ACHN (cell line): ENCODE measurements around the gene GEMIN8.

Experiments
- DNase-seq: peaks from one replicate; pipeline ENCODE4 v3.0.0-alpha.2; 2015
- in situ Hi-C: cut with HindIII; loops from 2 replicates; pipeline ENCODE4 v1.10.0; 2017; ENCODE audit warnings: low sequenced_read_pairs, low pct_ligation_motif_present, low pct_unique_long_range_greater_than_20kb

The GEMIN8 gene, protein sequence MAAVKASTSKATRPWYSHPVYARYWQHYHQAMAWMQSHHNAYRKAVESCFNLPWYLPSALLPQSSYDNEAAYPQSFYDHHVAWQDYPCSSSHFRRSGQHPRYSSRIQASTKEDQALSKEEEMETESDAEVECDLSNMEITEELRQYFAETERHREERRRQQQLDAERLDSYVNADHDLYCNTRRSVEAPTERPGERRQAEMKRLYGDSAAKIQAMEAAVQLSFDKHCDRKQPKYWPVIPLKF

DNA sequence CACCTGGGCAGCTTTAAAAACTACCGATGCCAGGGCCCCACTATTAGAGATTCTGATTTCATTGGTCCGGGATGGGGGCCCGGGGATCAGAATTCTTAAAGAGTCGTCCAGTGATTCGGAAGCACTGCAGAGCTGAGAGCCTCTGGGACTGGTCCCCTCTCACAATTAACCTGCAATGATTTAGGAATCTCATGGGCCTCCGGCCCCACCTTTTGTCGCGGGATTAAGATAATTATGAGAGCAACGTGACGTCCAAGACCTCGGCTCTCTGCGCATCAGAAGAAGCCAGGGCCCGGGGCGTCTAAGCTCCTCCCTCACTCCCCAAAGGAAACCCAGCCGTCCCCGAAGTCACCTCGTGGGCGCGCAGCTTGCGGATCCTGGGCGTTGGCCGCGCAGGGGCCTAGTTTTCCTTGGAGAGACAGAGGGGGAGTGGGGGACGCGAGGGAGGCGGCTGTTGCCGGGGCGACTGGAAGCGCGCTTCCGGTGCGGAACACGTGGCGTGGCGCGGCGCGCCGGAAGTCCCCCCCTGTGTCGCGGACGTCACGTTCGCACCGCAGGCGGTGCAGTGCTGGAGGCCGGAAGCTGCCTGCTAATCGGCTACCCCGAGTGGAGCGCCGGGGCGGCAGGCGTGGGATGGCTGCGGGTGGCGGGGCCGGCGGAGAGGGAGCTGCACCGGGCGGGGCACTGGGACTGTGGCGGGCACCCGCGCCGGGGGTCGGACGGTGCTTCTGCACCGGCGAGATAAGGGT lies at the start of gene GEMIN8:
TSS of gene GEMIN8 (minus strand) at position 468 of the 749 bp plus-strand sequence. CDS start 8,414 bp downstream, outside the sequence.
- DNase-seq = peak; percentile 77
- in situ Hi-C loops = no loop called here

DNA sequence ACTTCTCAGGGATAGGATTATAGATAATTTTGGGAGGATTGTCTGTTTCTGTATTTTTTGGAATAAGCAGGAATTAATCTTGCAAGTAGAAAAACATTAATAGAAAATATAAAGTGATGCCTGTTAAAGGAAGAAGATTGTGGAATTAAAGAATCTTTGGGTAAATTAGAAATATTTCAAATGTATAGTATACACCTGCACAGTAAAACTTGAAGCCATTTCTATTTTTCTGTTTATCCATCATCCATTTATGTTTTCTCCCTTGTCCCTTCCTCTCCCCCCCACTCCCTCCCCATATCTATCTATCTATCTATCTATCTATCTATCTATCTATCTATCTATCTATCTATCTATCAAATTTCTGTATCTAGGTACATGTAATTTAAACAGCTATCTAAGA lies 46.9 kb upstream of the GEMIN8 start:
- DNase-seq = no peak
- in situ Hi-C loops = no loop called here

DNA sequence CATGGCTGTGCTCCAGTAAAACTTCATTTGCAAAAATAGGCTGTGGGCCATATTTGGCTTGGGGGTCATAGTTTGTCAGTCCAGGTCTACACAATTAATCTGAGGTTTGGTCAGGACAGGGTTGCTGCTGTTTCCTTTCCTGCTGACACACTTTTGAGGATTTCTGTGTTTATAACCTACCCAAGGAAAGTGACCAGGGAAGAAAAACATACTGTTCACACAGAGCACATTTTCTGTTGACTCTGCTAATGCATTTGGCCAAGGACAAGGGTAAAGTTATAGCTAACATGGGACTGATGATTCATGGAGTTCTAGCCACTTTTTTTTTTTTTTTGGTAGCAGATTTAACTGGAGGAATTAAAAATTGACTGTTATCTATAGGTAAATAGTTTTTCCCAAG lies 43.9 kb upstream of the GEMIN8 start:
- in situ Hi-C loops = no loop called here
- DNase-seq = no peak

DNA sequence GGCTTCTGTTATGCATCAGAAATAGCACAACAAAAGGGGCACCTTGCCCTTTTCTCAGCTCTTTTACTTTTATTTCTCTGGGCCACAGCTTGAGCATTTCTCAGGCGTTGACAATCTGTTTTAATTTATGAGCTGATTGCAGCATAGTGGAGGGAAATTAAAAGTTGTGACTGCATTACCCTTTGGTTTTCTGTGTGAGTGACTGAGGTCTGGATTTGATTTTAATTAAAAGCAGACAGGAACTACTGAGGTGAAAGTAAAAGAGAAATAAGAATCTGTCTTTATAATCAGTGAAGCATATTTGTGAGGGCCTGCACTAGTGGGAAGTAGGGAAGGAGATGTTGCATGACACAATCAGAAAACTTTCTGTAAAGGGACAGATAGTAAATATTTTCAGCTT lies 43.4 kb upstream of the GEMIN8 start:
- DNase-seq = no peak
- in situ Hi-C loops = no loop called here

DNA sequence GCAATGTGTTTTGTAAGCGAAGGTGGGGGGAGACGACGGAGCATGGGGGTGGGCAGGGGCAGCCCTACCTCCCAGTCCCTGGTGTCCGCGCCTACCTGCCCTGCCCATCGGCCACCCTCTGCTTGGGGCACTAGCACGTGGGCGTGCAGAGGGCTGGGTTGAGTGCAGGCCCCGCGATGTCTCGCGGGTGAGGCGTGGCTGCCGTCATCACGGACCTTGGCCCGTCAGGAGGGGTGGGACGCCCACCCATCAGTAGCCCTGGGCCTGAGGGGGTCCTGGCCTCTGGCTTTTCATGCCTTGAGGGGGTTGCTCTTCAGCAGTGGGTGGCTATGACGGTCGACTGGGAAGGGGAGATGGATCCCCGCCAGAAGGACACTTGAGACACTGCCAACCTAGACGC lies 36.1 kb upstream of the GEMIN8 start:
- DNase-seq = no peak
- in situ Hi-C loops = no loop called here

DNA sequence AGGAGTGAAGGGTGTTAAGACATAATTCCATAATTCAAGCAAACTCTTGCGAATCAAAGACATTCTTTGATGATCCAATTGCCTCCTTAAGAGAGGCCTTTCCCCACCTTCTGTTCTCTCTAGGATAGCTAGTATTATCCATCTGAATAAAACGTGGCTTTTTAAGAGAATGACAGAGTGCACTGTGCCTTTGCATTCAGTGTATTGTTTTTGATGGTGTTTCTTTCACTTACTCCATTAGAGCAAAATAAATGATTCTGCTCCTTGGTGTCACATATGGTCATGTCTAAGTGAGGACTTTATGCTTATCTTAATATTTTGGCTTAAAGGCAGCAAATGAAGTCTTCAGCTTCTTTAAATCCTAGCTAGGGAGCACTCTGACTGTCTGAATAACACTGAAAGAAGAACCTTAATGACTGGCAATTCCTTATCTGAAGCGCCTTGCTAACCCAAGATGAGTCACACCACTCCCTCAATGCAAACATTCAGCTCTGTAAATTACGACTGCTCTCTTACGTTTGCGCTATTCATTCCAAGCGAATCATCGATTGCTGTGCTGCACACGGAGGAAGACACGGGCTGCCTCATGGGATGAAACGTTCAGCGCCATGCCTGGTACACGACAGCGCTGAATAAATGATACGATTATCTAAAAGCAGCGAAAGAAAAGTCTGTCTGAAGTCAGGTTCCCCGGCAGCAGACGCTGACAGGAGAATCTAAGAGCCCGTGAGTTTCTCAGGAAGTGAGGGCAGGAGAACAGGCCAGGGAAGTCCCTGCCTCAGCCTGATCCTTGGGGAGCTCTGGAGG lies 35.1 kb upstream of the GEMIN8 start:
- no peak for DNase-seq
- in situ Hi-C loops = no loop called here

DNA sequence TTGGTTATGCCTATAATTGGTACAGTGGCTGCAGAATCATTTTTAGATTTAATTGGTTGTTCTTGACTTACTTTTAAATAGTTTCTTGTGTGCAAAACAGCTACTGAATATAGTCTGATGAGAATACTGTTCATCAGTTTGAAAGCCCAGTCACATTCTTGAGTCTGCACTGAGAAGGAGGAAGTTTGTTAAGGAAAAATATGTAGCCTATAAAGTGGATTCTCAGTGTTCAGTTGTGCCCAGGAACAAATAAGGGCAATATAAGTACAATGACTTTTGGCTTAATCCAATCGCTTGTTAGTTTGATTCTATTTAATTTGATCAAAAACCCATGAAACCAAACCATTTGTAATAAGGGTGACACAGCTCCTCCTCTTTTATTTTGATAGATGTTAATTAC lies 32.8 kb upstream of the GEMIN8 start:
- in situ Hi-C loops = no loop called here
- DNase-seq = no peak

DNA sequence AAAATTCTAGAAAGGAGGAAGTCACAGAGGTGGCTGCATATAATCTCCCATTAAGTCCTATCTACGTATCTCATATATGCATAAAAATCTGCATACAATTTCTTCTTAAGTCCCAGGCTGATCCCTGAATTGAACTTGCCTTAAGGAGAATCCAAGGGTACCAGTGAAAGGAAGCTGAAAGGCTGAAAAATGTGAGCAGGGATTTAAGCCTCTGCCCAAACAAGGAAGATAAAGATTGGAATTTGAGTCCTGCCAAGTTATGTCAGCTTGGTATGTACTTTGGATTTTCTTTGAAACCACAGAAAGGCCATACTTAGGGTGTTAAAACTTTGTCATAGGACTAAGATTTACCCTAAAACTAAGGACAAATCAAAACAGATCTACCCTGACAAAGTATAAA lies 26.5 kb upstream of the GEMIN8 start:
- DNase-seq = no peak
- in situ Hi-C loops = no loop called here

DNA sequence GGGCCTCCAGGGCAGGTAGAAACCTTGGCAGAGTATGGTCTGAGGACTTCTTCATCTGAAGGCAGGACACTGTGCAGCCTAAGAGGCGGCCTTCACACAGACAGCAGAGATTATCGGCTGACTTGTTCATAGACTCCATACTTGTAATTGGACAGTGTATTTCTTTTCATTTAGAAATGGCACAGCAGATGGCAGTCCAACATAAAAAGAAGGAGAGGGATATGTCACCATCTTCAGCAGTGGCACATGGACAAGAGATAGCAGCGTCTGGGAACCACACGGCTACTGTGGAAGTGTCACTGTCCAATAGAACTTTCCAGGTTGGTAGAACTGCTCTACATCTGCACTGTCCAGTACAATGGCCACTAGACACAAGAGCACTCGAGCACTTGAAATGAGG lies 21.7 kb upstream of the GEMIN8 start:
- in situ Hi-C loops = no loop called here
- no peak for DNase-seq

DNA sequence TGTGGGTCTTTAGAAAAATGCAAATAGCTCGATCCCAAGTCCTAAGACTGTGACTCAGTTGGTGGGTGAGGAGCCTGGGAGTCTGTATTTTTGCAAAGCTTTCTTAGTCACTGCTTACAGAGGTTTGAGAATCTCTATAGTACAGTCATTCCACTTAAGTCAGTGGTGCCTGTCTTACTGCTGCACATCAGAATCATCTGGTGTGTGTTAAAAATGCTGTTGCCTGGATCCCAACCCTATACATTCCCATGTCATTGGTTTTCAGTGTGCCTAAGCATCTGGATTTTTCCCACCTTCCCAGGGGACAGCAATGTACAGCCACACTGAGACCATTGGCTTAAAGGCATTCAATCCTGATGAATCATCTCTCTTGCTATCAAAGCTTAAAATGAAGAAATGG lies 21.0 kb upstream of the GEMIN8 start:
- DNase-seq = no peak
- in situ Hi-C loops = no loop called here

DNA sequence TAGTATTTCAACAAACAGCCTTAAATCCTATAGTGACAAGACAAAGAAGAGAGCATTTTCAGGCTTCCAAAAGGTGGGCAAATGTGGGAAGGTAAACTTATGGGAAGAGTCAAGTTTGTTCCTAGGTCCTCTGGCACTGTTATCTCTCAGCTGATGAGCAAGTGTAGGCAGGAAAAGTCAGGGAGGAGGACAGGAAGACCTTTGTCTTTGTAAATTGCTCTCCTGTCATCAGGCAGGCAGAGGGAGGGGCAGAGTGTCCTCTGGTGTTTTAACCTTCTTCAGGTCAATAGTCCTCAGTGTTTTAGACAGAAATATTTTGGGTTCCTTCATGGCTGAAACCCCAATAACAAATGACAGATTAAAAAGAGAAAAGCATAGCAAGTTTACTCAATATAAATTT lies 13.5 kb upstream of the GEMIN8 start:
- in situ Hi-C loops = no loop called here
- DNase-seq = no peak

DNA sequence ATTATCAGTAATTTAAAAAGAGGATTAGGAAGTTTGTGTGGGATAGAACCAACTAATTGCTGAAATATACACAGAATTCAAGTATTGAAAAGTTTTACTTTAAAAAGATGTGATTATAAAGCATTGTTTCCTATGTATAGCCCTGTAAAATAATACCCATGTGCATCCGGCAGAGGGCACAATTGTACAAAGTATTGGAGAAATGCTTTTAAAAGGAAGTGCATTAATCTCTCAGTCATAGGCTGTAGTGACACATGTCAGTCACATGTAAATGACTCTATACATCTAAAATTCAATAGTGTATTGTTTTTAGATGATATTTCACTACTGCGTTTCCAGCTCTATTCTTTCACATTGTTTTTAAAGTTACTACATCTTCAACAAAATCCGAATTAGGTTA lies 9.7 kb upstream of the GEMIN8 start:
- in situ Hi-C loops = no loop called here
- DNase-seq = peak; percentile 23

DNA sequence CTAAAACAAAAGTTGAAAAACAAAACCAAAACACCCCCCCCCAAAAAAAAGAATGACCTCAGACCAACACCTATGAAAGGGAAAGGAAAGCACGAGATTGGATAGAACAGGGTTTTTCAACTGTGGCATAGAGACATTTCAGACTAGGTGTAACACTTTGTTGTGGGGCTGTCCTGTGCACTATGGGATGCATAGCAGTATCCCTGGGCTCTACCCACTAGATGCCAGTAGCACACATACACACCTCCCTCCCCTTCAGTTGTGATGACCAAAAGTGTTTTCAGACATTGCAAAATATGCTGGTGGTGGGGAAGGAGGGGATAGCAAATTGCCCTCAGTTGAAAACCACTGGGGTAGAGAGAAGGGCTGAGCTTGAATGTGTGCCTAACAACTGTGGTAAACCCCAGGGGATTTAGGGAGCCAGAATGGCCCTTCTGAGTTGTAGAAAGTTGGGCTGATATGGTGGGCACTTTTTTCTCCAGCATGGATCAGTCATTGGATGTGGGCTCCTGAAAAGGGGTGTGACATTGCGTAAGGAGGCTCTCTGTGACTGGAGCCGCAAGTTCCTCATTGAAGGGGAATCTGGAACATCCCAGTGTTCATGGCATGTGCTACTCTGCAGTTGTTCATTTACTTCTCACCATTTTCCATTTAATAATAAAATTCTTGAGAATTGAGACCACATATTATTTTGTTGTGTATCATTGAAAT lies 8.8 kb upstream of the GEMIN8 start:
- in situ Hi-C loops = no loop called here
- DNase-seq = no peak

DNA sequence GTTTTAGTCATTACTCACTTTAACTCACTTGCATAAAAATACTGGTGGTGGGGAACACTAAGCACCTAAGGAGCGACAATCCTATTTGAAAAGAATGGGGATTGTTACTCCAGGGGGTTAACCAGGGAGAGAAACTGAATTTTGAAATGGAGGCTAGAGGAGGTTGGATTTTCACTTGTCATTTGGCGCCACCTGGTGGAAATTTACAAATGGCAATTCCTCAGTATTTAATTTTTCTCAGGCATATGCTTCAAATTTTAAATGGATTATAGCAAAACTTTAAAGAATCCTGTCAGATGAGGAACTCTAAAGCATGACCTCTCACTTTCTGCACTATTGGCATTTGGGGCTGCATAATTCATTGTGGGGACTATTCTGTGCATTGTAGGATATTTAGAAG lies 2.7 kb upstream of the GEMIN8 start:
- peak; percentile 39 for DNase-seq
- in situ Hi-C loops = no loop called here

DNA sequence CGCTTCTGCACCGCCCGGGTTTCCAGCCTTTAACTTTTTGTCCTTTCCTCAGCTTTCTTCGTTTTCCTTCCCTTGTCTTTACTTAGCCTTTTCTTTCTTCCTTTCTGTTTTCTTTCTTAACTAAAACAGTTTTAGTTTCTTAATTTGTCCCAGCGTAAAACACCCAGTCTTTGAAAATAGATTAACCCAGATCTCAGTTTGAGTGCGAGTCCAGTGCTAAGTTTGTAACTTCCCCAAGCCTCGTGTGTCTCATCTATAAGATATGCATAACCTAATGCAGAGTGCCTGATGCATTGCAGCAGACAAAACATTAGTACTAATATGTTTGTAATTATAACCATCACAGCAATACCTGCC lies 460 bp upstream of the GEMIN8 start:
- in situ Hi-C loops = no loop called here
- peak; percentile 16 for DNase-seq

DNA sequence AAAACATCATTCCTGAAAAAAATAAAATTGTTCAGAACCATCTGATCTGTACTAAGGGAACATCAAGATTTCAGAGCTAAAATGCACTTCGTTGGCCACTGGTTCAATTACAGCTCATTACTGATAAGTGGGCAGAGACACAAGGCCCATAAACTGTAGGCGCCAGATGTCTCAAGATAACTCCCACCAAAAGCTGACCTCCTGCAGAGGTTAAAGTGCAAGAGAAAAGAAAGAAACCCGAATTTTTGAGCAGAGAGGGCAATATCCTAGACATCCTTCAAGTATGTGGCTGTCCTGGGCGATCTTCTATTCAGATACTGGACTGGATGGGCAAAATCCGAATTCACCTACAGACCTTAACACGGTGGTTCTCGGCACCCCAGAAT lies 660 bp downstream of the GEMIN8 start:
- DNase-seq = no peak
- in situ Hi-C loops = no loop called here

DNA sequence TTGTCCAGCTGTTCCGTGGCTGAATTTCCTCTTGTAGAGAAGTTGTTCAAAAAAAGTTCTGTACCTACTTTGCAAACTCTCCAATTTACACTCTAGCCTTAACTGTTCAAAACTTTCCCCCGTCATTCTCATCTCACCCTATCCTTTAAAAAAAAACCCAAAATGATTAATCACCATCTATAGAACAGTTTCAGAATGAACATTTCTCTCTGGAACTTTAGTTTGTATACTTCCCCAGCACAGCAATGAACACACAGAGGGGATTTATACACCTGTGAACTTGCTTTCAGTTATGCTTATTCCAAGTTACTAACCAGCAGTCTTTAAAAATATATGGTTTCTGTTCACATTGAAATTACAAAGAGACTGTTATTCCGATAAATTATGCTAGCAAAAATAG lies 1.2 kb downstream of the GEMIN8 start:
- no peak for DNase-seq
- in situ Hi-C loops = no loop called here

DNA sequence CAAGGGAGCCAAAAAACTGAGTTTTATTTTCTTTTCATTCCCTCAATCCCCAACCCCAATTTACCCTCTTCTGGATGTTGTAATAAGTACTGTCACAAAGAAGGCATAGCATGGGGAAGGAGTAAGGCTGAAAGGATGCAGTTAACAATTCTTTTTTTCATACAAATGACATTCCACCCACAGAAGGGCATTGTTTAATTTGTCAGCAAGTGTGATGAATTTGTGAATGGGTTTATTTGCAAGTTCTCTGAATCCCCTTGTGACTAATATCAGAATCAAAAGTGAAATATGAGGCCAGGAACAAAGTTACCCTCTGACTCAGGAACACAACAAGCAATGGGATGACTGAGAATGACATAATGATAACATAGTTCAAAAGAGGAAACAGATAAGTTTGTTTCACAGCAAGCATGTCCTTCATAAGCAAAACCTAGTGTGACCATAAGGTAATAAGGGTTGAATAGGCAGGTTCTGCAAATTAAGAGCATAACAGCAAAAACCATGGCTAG lies 2.1 kb downstream of the GEMIN8 start:
- in situ Hi-C loops = no loop called here
- DNase-seq = no peak

DNA sequence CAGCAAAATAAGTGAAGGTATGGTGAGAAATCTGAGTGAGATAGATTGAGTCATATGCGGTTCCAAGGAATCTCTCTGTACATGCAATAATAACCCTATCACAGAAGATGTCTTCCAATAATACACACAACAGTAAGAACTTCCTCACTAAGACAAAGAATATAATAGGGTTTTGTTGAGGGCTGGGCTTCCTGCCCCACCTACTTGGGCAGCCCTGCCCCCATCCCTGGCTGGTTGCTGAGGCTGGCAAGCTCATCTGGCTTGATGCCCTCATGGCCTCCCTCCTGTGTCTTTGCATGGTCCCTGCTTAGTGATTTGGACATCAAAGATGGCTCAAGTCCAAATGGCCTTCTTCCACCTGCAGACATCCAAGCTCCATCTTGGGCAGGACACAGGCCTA lies 2.7 kb downstream of the GEMIN8 start:
- no peak for DNase-seq
- in situ Hi-C loops = no loop called here
